Esophagus mucosa (tissue), 1 donor: ENCODE measurements around the gene MYLK. TPM values are rescaled to one million over a fixed set of nuclear protein-coding genes. Genes with fewer than 3 reads are reported as not detected.
A peak's percentile ranks its signal among the peaks of the same experiment; 100 is the strongest.

Experiments
- ATAC-seq: fragments of 200-7000 bp; cut with Tn5 transposase; one replicate; pipeline ENCODE4 v1.9.1; 2020
- total RNA-seq: library from RNA; stranded (reverse); gene quantifications from one replicate; pipeline ENCODE4 v1.2.4, GENCODE V29; 2023
- donor health status: DM: yes; HTN: yes; CAD: no.

Gene MYLK
- total RNA-seq, 1 donor from 2014 or later: 16.6 TPM

- no peak for ATAC-seq
These were observed 243.8 kb downstream of the MYLK start for GRCh38 chr3:123640311-123640710.

GRCh38 chr3:123638936-123639689, 245.0 kb downstream of the MYLK start:
- ATAC-seq: no peak

- no peak for ATAC-seq
These were observed 246.3 kb downstream of the MYLK start for GRCh38 chr3:123637841-123638240.

GRCh38 chr3:123637131-123637530, 247.0 kb downstream of the MYLK start:
- ATAC-seq: peak; percentile 56

DNA sequence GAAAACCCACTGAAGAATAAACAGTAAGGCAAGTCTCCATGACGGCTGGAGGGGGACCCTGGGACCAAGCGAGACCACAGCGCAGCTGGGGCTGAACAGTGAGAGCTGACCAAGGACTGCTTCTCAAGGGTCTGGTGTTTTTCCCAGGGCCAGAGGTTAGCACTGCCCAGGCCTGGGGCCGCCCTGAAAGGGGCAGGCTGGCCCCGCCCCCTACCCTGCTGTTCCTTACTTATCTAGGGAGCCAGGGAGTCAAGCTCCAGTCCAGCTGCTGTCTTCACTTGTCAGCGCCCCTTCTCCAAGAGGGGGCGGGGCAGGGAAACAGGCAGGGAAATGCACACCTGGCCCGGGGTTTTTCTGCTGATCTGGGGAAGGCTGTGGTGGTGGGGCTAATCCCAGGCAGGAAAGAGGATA, 247.7 kb downstream of the MYLK start:
- ATAC-seq: no peak

DNA sequence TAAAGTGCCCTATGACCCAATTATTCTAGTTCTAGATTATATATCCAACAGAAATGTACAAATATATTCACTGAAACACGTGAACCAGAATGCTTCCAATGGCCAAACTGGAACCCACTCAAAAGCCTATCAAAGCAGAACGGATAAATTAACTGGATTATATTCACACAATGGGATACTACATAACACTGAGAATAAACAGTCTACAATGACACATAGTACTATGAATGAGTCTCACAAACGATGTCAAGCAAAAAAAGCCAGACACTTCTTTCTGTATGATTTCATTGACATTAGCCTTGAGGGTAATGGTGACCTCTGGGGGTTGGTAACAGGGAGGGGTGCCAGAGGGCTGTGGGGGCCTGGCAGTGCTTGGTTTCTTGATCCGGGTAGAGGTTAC, 248.4 kb downstream of the MYLK start:
- no peak for ATAC-seq

GRCh38 chr3:123635217-123635616, 248.9 kb downstream of the MYLK start:
- no peak for ATAC-seq

- ATAC-seq: no peak
These were observed 249.7 kb downstream of the MYLK start for GRCh38 chr3:123634149-123635051.

GRCh38 chr3:123633530-123633929, 250.6 kb downstream of the MYLK start:
- ATAC-seq: no peak

DNA sequence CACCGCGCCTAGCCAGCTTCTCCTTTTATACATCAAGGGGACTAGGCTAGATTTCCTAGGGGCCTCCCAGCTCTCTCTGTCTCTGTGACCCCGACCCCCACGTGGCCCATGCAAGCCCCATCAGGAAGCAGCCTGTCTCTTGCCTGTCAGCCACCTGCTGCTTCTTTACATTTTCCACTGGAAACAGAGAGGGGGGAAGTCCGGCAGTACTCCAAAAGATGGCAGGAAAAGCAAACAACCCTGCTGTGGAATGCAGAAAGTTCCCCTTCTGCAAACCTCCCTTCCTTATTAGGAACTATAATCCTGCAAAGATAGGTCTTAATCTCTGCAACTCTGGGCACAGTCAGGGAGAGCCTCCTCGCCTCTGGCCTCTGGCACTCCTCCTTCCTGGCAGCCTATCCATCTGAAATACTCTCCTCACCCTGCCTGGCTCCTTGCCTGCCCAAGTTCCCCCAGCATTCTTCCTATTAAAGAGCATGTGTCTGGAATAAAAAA, 251.9 kb downstream of the MYLK start:
- peak; percentile 67 for ATAC-seq

- no peak for ATAC-seq
These were observed 254.4 kb downstream of the MYLK start for GRCh38 chr3:123629747-123630047.

- no peak for ATAC-seq
These were observed 255.0 kb downstream of the MYLK start for GRCh38 chr3:123628996-123629746.

DNA sequence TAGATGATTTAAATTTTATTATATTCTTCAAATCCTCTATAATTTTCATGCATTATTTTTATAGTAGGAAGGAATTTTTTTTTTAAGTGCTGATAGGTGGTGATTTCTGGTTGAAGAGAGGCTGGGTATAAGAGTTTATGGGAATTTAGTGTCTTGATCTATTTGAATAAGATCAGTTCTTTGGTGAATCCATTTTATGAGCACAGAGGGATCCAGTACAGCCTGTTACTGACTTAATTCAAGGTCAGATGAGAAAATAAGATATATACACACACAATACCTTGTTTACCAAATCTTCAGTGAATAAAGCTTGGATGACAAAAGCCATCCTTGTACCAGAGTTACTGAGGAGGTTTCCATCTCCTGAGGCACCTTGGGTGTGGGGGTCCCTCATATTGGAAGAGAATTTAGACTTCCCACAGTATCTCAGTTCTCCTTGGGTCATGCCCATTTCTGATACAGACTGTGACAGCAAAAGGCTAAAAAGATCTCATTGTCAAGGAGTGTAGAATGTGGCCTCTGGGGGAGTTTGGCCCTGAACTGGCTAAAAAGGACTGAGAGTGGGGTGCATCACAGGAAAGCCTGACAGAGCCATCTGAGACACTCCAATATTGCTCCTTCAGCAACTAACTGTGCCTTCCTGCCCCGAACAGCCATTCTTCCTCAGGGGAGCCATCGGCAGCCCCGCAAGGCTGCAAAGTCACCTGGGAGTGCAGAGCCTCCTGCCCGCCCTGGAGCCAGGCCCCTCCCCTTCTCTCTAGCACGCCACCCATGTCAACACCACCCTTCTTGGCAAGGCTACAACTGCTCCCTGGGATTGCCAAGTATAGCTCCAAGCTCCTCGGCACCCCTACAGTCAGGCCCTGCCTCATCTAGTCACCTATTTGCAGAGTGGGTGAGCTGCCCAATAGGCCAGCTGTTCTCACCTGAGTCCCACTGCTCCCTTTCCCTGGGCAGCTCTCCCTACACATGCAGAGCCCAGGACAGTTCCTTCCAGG, 256.2 kb downstream of the MYLK start:
- ATAC-seq: peak; percentile 60

DNA sequence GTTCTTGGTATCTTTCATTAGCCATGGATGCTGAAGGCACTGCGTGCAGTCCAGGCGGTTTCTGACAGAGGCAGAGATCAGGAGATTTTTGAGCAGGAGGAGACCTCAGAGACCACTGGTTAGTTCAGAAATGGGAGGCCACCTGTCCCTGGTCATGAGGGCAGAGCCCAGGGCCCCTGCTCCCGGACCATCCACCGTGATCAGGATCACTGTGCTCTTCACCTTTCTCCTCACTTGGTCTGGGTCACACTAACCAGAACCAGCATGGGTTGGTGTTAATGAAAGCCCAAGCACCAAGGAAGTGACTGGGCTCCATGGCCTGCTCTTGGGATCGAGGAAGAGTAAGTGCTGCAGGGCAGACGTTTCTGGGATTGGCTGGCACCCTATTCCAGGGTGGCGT, 257.3 kb downstream of the MYLK start:
- ATAC-seq: no peak

- ATAC-seq: no peak
These were observed 259.8 kb downstream of the MYLK start for GRCh38 chr3:123624302-123624701.

DNA sequence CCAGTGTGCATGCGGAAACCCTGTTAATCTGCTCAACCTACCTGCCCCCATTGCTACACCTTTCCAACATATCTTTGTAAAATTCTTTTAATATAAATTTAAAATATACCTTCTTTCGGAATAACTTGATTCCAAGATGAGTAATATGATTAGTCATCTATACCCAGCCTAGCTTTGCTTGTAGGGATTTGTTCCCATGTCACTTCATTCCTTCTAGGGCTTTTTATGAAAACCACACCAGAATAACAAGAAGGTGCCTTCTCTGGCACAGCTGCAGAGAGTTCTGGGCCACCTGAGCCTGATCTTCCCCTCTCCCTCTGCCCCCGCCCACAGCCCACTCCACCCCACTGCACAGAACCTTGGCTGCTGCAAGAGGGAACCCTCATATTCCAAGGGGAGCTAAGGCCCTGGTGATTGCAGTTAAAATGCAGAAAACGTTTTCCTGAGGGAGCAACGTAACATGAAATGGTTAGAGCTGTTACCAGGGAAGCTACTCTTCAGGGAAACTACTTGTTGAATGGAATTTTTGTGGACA, 260.7 kb downstream of the MYLK start:
- ATAC-seq: peak; percentile 47

DNA sequence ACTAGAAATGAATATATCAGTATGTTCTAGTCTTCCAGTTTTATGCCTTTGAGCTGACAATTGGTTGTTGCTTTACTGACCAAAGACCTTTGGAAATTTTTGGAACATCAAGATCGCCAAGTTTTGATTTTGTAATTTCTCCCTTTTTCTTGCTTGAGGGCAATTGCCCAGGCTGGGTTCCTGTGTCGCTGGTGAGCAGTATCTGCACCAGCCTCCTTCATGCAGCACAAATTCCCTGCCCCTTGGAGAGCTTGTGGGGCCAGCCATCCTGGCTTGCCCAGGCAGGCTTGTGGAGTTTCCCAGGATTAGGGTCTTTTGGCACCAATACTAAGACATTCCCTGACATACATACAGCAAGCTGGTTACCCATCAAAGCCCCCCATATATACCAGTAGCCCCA, 261.4 kb downstream of the MYLK start:
- peak; percentile 13 for ATAC-seq

DNA sequence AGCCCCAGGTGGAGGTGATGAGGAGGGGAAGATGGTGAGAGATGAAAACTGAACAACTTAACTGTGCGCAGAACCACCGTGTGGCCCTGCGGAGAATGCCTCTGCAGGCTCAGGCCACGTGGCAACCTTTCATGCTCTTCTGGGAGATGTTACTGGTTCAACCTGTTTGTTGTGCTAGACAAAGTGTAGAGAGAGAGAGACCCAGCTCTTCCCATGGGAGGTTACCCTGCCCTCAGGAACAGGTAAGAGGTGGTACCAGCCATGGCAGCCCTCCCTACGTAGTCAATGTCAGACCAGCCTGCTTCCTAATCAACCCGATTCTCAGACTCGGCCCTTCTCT, 262.3 kb downstream of the MYLK start:
- peak; percentile 65 for ATAC-seq

DNA sequence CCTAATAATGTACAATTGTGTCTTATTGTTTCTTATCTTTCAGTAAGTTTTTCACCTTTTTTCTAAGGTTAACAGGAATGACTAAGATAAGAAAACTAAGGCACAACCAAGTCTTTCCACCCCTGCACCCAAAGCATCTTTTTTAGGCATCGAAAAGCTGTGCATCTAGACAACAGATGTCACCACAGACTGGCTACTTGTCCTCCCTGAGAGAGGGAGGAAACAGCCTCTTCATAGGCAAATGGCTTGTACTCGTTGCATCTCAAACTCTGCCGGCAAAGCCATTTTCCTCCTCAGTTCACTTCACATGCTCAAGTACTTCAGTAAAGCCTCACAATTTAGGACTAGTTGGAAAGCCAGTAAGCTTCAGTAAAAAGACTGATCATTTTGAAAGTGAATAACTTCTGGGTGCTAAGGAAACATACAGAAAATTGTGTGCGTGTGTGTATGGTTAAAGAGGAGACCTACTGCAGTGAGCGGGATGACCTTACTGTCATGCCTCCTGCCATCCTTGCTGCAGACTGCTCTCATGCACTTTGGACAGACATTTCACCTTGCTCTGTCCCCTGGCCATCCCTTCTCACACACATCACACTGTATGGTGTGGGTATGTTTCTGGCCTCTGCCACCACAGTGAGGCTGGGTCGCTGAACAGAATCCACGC, 262.8 kb downstream of the MYLK start:
- ATAC-seq: no peak

- ATAC-seq: peak; percentile 50
These were observed 263.8 kb downstream of the MYLK start for GRCh38 chr3:123620343-123620742.
